Liver (tissue), 9 donors: ENCODE data around the gene TWIST2. TPM values are rescaled to one million over a fixed set of nuclear protein-coding genes. Genes with fewer than 3 reads are reported as not detected.

Source experiments
- DNase-seq: peaks from one replicate; pipeline ENCODE4 v3.0.0-alpha.2; 2017; ENCODE audit warnings: low spot score
- H3K27ac ChIP-seq, 2 donors: one replicate each; pipeline ENCODE4 v1.7.0; 2013; ENCODE audit warnings: inconsistent platforms in 2 of 2, low read length in 2 of 2, control low read depth in 1 of 2, low read depth in 1 of 2, mild to moderate bottlenecking in 1 of 2
- H3K27me3 ChIP-seq, 4 donors: one replicate each; pipeline versions ENCODE4 v1.6.1 to v1.7.0; 2013; ENCODE audit warnings: low read length in 3 of 4, inconsistent platforms in 1 of 4, mild to moderate bottlenecking in 1 of 4, moderate library complexity in 1 of 4; ENCODE audit not compliant: control insufficient read depth in 4 of 4, insufficient read depth in 4 of 4
- H3K36me3 ChIP-seq, 4 donors: one replicate each; pipeline versions ENCODE4 v1.6.1 to v1.7.0; 2013; ENCODE audit warnings: low read length in 3 of 4, mild to moderate bottlenecking in 3 of 4, low read depth in 1 of 4, moderate library complexity in 1 of 4; ENCODE audit not compliant: control insufficient read depth in 4 of 4, insufficient read depth in 3 of 4
- H3K4me1 ChIP-seq, 4 donors: one replicate each; pipeline versions ENCODE4 v1.6.1 to v1.7.0; 2013; ENCODE audit warnings: low read length in 3 of 4, mild to moderate bottlenecking in 3 of 4, moderate library complexity in 1 of 4; ENCODE audit not compliant: control insufficient read depth in 4 of 4, insufficient read depth in 4 of 4
- H3K4me3 ChIP-seq, 3 donors: one replicate each; pipeline versions ENCODE4 v1.6.1 to v1.7.0; 2013; ENCODE audit warnings: low read length in 3 of 3, control low read depth in 1 of 3, low read depth in 1 of 3, mild to moderate bottlenecking in 1 of 3
- H3K9ac ChIP-seq, 2 donors: one replicate each; pipeline ENCODE4 v1.7.0; 2013; ENCODE audit warnings: low read length in 2 of 2, mild to moderate bottlenecking in 2 of 2, moderate library complexity in 2 of 2, control low read depth in 1 of 2, low read depth in 1 of 2
- H3K9me3 ChIP-seq, 4 donors: one replicate each; pipeline versions ENCODE4 v1.6.1 to v1.7.0; 2013; ENCODE audit warnings: low read length in 3 of 4; ENCODE audit not compliant: control insufficient read depth in 4 of 4
- ATF3 ChIP-seq: IDR thresholded peaks from 2 replicates; pipeline ENCODE4 v1.6.1; 2016; ENCODE audit warnings: antibody characterized with exemption
- CTCF ChIP-seq: fragments of 150-350 bp; IDR thresholded peaks from 2 replicates; pipeline ENCODE4 v1.5.1; 2017; ENCODE audit warnings: improper control_type of control experiment, low read depth, low read length; ENCODE audit not compliant: missing input control
- EGR1 ChIP-seq, 2 donors: IDR thresholded peaks; 2 replicates each; pipeline ENCODE4 v1.6.1; 2016 to 2018; ENCODE audit warnings: antibody characterized with exemption in 2 of 2, low read depth in 2 of 2
- FOXA1 ChIP-seq: IDR thresholded peaks from 2 replicates; pipeline ENCODE4 v1.6.1; 2016; ENCODE audit warnings: antibody characterized with exemption
- FOXA2 ChIP-seq: IDR thresholded peaks from 2 replicates; pipeline ENCODE4 v1.6.1; 2016; ENCODE audit warnings: antibody characterized with exemption
- GABPA ChIP-seq, 2 donors: IDR thresholded peaks in 1 of 2; conservative IDR thresholded peaks in 1 of 2; 2 replicates each; pipeline ENCODE4 v1.6.1; 2016; ENCODE audit warnings: antibody characterized with exemption in 2 of 2, mild to moderate bottlenecking in 1 of 2, moderate library complexity in 1 of 2
- HNF4A ChIP-seq, 2 donors: conservative IDR thresholded peaks; 2 replicates each; pipeline ENCODE4 v1.6.1; 2016; ENCODE audit warnings: antibody characterized with exemption in 2 of 2, mild to moderate bottlenecking in 2 of 2
- HNF4G ChIP-seq: IDR thresholded peaks from 2 replicates; pipeline ENCODE4 v1.6.1; 2016; ENCODE audit warnings: antibody characterized with exemption
- JUND ChIP-seq, 2 donors: IDR thresholded peaks; 2 replicates each; pipeline ENCODE4 v1.6.1; 2016; ENCODE audit warnings: antibody characterized with exemption in 2 of 2
- MAX ChIP-seq: IDR thresholded peaks from 2 replicates; pipeline ENCODE4 v1.6.1; 2016; ENCODE audit warnings: antibody characterized with exemption
- NR2F2 ChIP-seq: IDR thresholded peaks from 2 replicates; pipeline ENCODE4 v1.6.1; 2016; ENCODE audit warnings: antibody characterized with exemption
- RAD21 ChIP-seq, 2 donors: IDR thresholded peaks; 2 replicates each; pipeline ENCODE4 v1.6.1; 2016; ENCODE audit warnings: antibody characterized with exemption in 2 of 2, mild to moderate bottlenecking in 2 of 2
- REST ChIP-seq: IDR thresholded peaks from 2 replicates; pipeline ENCODE4 v1.6.1; 2016; ENCODE audit warnings: antibody characterized with exemption, mild to moderate bottlenecking
- RXRA ChIP-seq, 2 donors: IDR thresholded peaks; 2 replicates each; pipeline ENCODE4 v1.6.1; 2017 to 2018; ENCODE audit warnings: antibody characterized with exemption in 2 of 2, mild to moderate bottlenecking in 1 of 2
- SP1 ChIP-seq: IDR thresholded peaks from 2 replicates; pipeline ENCODE4 v1.6.1; 2018; ENCODE audit warnings: antibody characterized with exemption, mild to moderate bottlenecking
- TAF1 ChIP-seq: conservative IDR thresholded peaks from 2 replicates; pipeline ENCODE4 v1.6.1; 2016; ENCODE audit warnings: antibody characterized with exemption, mild to moderate bottlenecking
- YY1 ChIP-seq: IDR thresholded peaks from 2 replicates; pipeline ENCODE4 v1.6.1; 2016; ENCODE audit warnings: antibody characterized with exemption, mild to moderate bottlenecking
- ZBTB33 ChIP-seq: IDR thresholded peaks from 2 replicates; pipeline ENCODE4 v1.6.1; 2016; ENCODE audit warnings: antibody characterized with exemption
- WGBS: extraction: QIAGEN DNeasy Blood & Tissue Kit; methylation state at CpG from one replicate; pipeline ENCODE4 v1.1.7; 2013; 5-methylcytosine and 5-hydroxymethylcytosine counted together
- polyA plus RNA-seq, 2 donors: library from polyadenylated mRNA; stranded (reverse) in 1 of 2; unstranded in 1 of 2; fragments of 200-250 nt in 1 of 2; fragments of >200 nt in 1 of 2; fragmentation: Nextera tagmentation in 1 of 2; extraction: Ambion mirVana in 1 of 2; gene quantifications; one replicate each; pipeline versions ENCODE4 v1.2.1 to v1.2.3, GENCODE V29; 2013 to 2015
- total RNA-seq, 2 donors: library from RNA; depleted of rRNA; stranded (reverse); fragments of >200 nt; gene quantifications; one replicate each; pipeline ENCODE4 v1.2.3, GENCODE V29; 2014
- donor health status: healthy.
- donor health status: healthy.
- donor health status: healthy.
- donor health status: healthy.
- donor health status: healthy.

TWIST2 gene
- total and polyA plus RNA-seq, 4 donors, result 0.17 to 0.20 (median 0.19) TPM; not detected in 1

GRCh38 chr2:238845583-238846377, 2.1 kb upstream of the TWIST2 start:
- Histone ChIP-seq H3K36me3 (no peaks in the 10 kb centered on the region), H3K27ac (no peak overlapping the region), H3K9me3 (no peaks in the 10 kb centered on the region), H3K4me3 (no peak overlapping the region), H3K4me1 (peaks cover 15 to 28% (median 18%) of the 10 kb centered on the region in 4 donors), H3K27me3 (peaks cover 0 to 21% (median 13%) of the 10 kb centered on the region in 4 donors), H3K9ac (no peak overlapping the region)
- no peak for TF ChIP-seq RAD21 (IDR thresholded peaks at IDR 0.05)
- TF ChIP-seq FOXA1, result no peak
- TF ChIP-seq REST, result no peak
- TF ChIP-seq FOXA2, result no peak
- no peak for TF ChIP-seq TAF1
- no peak for TF ChIP-seq MAX
- TF ChIP-seq CTCF, result no peak
- TF ChIP-seq ZBTB33, result no peak
- no peak for TF ChIP-seq YY1
- no peak for TF ChIP-seq HNF4A (conservative IDR thresholded peaks at IDR 0.05)
- no peak for TF ChIP-seq HNF4G
- no peak for TF ChIP-seq SP1
- TF ChIP-seq JUND (IDR thresholded peaks at IDR 0.05), result no peak
- TF ChIP-seq NR2F2, result no peak
- no peak for TF ChIP-seq ATF3
- no peak for TF ChIP-seq RXRA (IDR thresholded peaks at IDR 0.05)
- TF ChIP-seq GABPA (IDR thresholded peaks at IDR 0.05 in 1 of 2, conservative IDR thresholded peaks at IDR 0.05 in 1 of 2), result no peak
- no peak for TF ChIP-seq EGR1 (IDR thresholded peaks at IDR 0.05; ENCODE audit: low read depth in 2 of 2)
- 52% methylated on average over 21 of the region's 21 CpGs for WGBS
- DNase-seq, result no peak
